HepG2 (cell line): ENCODE results near the gene RNASE4. TPM values are rescaled to one million over a fixed set of nuclear protein-coding genes. Genes with fewer than 3 reads are reported as not detected.

Experiments
- ATAC-seq: fragments of 200-7000 bp; cut with Tn5 transposase; 3 replicates; pipeline ENCODE4 v1.9.1; 2020; ENCODE audit warnings: mild to moderate bottlenecking, moderate library complexity
- BruUV-seq: library from RNA; stranded (reverse); fragments of 400-500 nt; replicated peaks from 2 replicates; lab custom pipeline; 2021; lab: Mats Ljungman, UMichigan
- CTCF ChIA-PET: fragments of 300-600 bp; formaldehyde crosslinking; extraction: SDS; loops from one replicate; lab custom pipeline; 2021; ENCODE audit warnings: low total read pairs, inconsistent platforms, low intra/inter-chr PET ratio; lab: Yijun Ruan, JAX
- POLR2A ChIA-PET: fragments of 350-600 bp; sonication (Branson Sonifier 250); formaldehyde crosslinking; loops from one replicate; lab custom pipeline; 2020; ENCODE audit warnings: antibody characterized with exemption, inconsistent platforms; lab: Yijun Ruan, JAX
- DNase-seq: peaks from one replicate; pipeline ENCODE4 v3.0.0-alpha.2; 2015; ENCODE audit warnings: low spot score
- FAIRE-seq: peaks from 3 replicates; lab custom pipeline; 2011; peaks lifted over from hg19 to GRCh38; lab: Jason Lieb, UNC
- H2AFZ ChIP-seq: one replicate; pipeline ENCODE4 v1.6.1; 2011; ENCODE audit warnings: low read length, inconsistent platforms
- H3K27ac ChIP-seq: fragments of 300-600 bp; 3 replicates; pipeline ENCODE4 v1.8.0; 2011; ENCODE audit warnings: mixed run types, mild to moderate bottlenecking, mixed read lengths, low read length, inconsistent platforms; ENCODE audit not compliant: insufficient read depth; ENCODE audit errors: extremely low read length
- H3K27me3 ChIP-seq, 2 experiments: fragments of 200-600 bp in 1 of 2; 2 replicates in 1 of 2; 3 replicates in 1 of 2; pipeline versions ENCODE4 v1.6.0 to v1.8.0; 2011; ENCODE audit warnings: low read length in 2 of 2, mild to moderate bottlenecking in 2 of 2, moderate library complexity in 2 of 2, inconsistent platforms in 1 of 2; ENCODE audit not compliant: insufficient read depth in 2 of 2, control insufficient read depth in 1 of 2
- H3K36me3 ChIP-seq, 2 experiments: fragments of 200-600 bp in 1 of 2; replicated peaks in 1 of 2; 2 replicates in 1 of 2; 3 replicates in 1 of 2; pipeline versions ENCODE4 v1.5.1 to v1.8.0; 2011; ENCODE audit warnings: low read length in 2 of 2, inconsistent platforms in 1 of 2; ENCODE audit not compliant: insufficient read depth in 2 of 2, control insufficient read depth in 1 of 2
- H3K4me1 ChIP-seq: 2 replicates; pipeline ENCODE4 v1.5.1; 2012; ENCODE audit warnings: low read length, inconsistent platforms; ENCODE audit not compliant: insufficient read depth
- H3K4me2 ChIP-seq: 2 replicates; pipeline ENCODE4 v1.6.0; 2011; ENCODE audit warnings: low read depth, low read length, inconsistent platforms
- H3K4me3 ChIP-seq, 3 experiments: fragments of 200-600 bp in 1 of 3; sonication (generic), shearing (Covaris generic) in 1 of 3; replicated peaks in 1 of 3; 2 replicates each; pipeline ENCODE4 v1.5.1; 2011 to 2016; ENCODE audit warnings: low read length in 3 of 3, inconsistent platforms in 2 of 3, low read depth in 2 of 3, mild to moderate bottlenecking in 2 of 3, control low read depth in 1 of 3, mixed read lengths in 1 of 3; ENCODE audit not compliant: insufficient read depth in 1 of 3
- H3K79me2 ChIP-seq: one replicate; pipeline ENCODE4 v1.6.1; 2011; ENCODE audit warnings: low read length, inconsistent platforms; ENCODE audit not compliant: insufficient read depth
- H3K9ac ChIP-seq: 2 replicates; pipeline ENCODE4 v1.6.0; 2011; ENCODE audit warnings: mild to moderate bottlenecking, low read depth, low read length, inconsistent platforms; ENCODE audit not compliant: insufficient read depth
- H3K9me3 ChIP-seq: 2 replicates; pipeline ENCODE4 v1.5.1; 2012; ENCODE audit warnings: mild to moderate bottlenecking, low read length
- H4K20me1 ChIP-seq: 2 replicates; pipeline ENCODE4 v1.6.0; 2011; ENCODE audit warnings: inconsistent platforms, mild to moderate bottlenecking, low read length, moderate library complexity; ENCODE audit not compliant: insufficient read depth
- CEBPB ChIP-seq: IDR thresholded peaks from 2 replicates; pipeline ENCODE4 v1.6.1; 2011; ENCODE audit warnings: low read depth, low read length, improper control_type of control experiment, borderline replicate concordance
- GTF3A ChIP-seq: sonication (generic); formaldehyde crosslinking; conservative IDR thresholded peaks from 2 replicates; pipeline ENCODE4 v1.4.0; 2020; ENCODE audit warnings: mild to moderate bottlenecking, missing genetic modification reagents
- SALL2 ChIP-seq: sonication (generic); formaldehyde crosslinking; IDR thresholded peaks from 2 replicates; pipeline ENCODE4 v1.8.1; 2023; ENCODE audit warnings: mild to moderate bottlenecking, missing genetic modification reagents, inconsistent platforms
- ZNF10 ChIP-seq: sonication (generic); formaldehyde crosslinking; IDR thresholded peaks from 2 replicates; pipeline ENCODE4 v1.4.0; 2020; ENCODE audit warnings: mild to moderate bottlenecking, low read depth, missing genetic modification reagents, borderline replicate concordance
- ZNF329 ChIP-seq: sonication (generic); formaldehyde crosslinking; IDR thresholded peaks from 2 replicates; pipeline ENCODE4 v1.9.0; 2021; ENCODE audit warnings: low read depth, mild to moderate bottlenecking, missing genetic modification reagents
- ZNF468 ChIP-seq: sonication (generic); formaldehyde crosslinking; IDR thresholded peaks from 2 replicates; pipeline ENCODE4 v1.8.0; 2022; ENCODE audit warnings: mild to moderate bottlenecking, moderate library complexity, missing genetic modification reagents
- ZNF546 ChIP-seq: sonication (generic); formaldehyde crosslinking; conservative IDR thresholded peaks from 2 replicates; pipeline ENCODE4 v1.8.1; 2023; ENCODE audit warnings: mild to moderate bottlenecking, missing genetic modification reagents
- ZNF564 ChIP-seq: sonication (generic); formaldehyde crosslinking; IDR thresholded peaks from 2 replicates; pipeline ENCODE4 v1.8.1; 2023; ENCODE audit warnings: mild to moderate bottlenecking, missing genetic modification reagents
- WGBS: methylation state at CpG from one replicate; pipeline ENCODE4 v1.1.6; 2017; ENCODE audit warnings: low lambda C conversion rate; 5-methylcytosine and 5-hydroxymethylcytosine counted together
- in situ Hi-C: cut with HindIII; loops from 2 replicates; pipeline ENCODE4 v1.10.0; 2017; ENCODE audit warnings: low pct_unique_long_range_greater_than_20kb; ENCODE audit not compliant: extremely low pct_ligation_motif_present
- intact Hi-C: fragments of 100-400 bp; cut with micrococcal nuclease; formaldehyde crosslinking; loops from one replicate; pipeline ENCODE4 v1.10.0; 2022; ENCODE audit not compliant: unreplicated experiment
- polyA plus RNA-seq, 8 experiments: library from polyadenylated mRNA; depleted of rRNA in 3 of 8; stranded (reverse) in 7 of 8; unstranded in 1 of 8; fragments of >200 nt; fragmentation: Illumina TruSeq in 4 of 8; extraction: Trizol in 4 of 8; gene quantifications; 2 replicates each; pipeline versions ENCODE4 v1.2.1 to v1.2.3, GENCODE V29; 2011 to 2016; ENCODE audit warnings: low read depth in 4 of 8, missing spikeins in 1 of 8, mixed read lengths in 1 of 8; ENCODE audit not compliant: insufficient read depth in 1 of 8
- total RNA-seq, 5 experiments: library from RNA; depleted of rRNA; stranded (reverse); fragments of >200 nt; fragmentation: Illumina TruSeq; extraction: Trizol; gene quantifications; 2 replicates each; pipeline ENCODE4 v1.2.3, GENCODE V29; 2016; ENCODE audit warnings: low read depth in 1 of 5
- TF ChIP-seq, protein P1 (sequence below): sonication (generic); formaldehyde crosslinking; IDR thresholded peaks from 2 replicates; pipeline ENCODE4 v1.5.1; 2020; ENCODE audit warnings: mild to moderate bottlenecking, missing genetic modification reagents, borderline replicate concordance
- TF ChIP-seq, protein P2 (sequence below): sonication (generic); formaldehyde crosslinking; IDR thresholded peaks from 2 replicates; pipeline ENCODE4 v1.4.0; 2020; ENCODE audit warnings: missing genetic modification reagents, mild to moderate bottlenecking, borderline replicate concordance
- TF ChIP-seq, protein P3 (sequence below), 2 experiments: sonication (generic) in 1 of 2; formaldehyde crosslinking in 1 of 2; IDR thresholded peaks; 2 replicates each; pipeline versions ENCODE4 v1.4.0 to v1.6.1; 2018 to 2020; ENCODE audit warnings: missing genetic modification reagents in 2 of 2, borderline replicate concordance in 1 of 2, low read depth in 1 of 2, mild to moderate bottlenecking in 1 of 2, missing biosample characterization in 1 of 2

The RNASE4 gene
- total and polyA plus RNA-seq, 2 of the 13 experiments (the other 11 are each of a cell fraction or from before 2014, with no cell fraction given): 109 to 983 TPM

DNA sequence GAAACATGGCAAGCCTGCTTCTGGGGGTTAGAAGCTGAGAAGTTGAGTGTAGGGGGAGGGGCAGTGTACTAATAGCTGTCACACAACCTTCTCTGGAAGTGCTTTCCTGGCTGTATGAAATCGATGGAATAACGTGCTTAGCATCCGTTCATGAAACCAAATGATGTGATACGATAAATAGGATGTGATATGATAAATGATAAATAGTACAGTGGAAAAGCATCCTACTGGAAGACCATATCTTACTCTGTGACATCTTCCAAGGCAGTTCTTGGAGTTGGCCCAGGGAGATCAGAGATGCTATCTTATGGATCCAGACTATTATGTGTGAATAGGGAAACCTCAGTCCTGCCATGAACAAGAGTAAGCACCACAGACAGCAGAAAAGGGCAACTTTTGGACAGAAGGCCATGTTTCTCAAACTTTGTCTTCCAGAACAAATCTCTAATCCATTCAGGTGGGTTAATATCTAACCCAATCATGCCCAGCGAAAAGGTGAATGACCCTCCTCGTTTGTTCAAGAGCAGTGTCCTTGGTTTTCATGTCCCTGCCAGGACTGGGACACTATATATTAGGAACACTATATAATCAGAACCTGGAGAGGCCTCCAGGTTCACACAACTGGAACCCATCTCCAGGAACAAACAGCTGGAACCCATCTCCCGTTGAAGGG, 3.9 kb downstream of the RNASE4 start, which contains the start of gene ANG:
Gene ANG (plus strand): TSS at position 598 of the 673 bp plus-strand sequence. CDS start 4,801 bp downstream, outside the sequence.
- Histone ChIP-seq H3K9ac (peak within 1 kb of the TSS; percentile 95), H3K4me1 (peaks cover 45% of the 10 kb centered on the region)
- in situ Hi-C loops: loop anchor here (10.0 kb wide), 1 partner anchor 364 kb away; no protein-coding TSS in a partner anchor
- TF ChIP-seq GTF3A (CRISPR knock-in tag) (no peak), ZNF329 (CRISPR knock-in tag) (no peak), SALL2 (no peak), ZNF564 (CRISPR knock-in tag) (0 out of 2 replicates have a peak, but pooled peaks have one; percentile 24), ZNF10 (CRISPR knock-in tag) (no peak), ZNF546 (CRISPR knock-in tag) (no peak), ZNF468 (CRISPR knock-in tag) (no peak), CEBPB (no peak)
- TF ChIP-seq, protein P1, sequence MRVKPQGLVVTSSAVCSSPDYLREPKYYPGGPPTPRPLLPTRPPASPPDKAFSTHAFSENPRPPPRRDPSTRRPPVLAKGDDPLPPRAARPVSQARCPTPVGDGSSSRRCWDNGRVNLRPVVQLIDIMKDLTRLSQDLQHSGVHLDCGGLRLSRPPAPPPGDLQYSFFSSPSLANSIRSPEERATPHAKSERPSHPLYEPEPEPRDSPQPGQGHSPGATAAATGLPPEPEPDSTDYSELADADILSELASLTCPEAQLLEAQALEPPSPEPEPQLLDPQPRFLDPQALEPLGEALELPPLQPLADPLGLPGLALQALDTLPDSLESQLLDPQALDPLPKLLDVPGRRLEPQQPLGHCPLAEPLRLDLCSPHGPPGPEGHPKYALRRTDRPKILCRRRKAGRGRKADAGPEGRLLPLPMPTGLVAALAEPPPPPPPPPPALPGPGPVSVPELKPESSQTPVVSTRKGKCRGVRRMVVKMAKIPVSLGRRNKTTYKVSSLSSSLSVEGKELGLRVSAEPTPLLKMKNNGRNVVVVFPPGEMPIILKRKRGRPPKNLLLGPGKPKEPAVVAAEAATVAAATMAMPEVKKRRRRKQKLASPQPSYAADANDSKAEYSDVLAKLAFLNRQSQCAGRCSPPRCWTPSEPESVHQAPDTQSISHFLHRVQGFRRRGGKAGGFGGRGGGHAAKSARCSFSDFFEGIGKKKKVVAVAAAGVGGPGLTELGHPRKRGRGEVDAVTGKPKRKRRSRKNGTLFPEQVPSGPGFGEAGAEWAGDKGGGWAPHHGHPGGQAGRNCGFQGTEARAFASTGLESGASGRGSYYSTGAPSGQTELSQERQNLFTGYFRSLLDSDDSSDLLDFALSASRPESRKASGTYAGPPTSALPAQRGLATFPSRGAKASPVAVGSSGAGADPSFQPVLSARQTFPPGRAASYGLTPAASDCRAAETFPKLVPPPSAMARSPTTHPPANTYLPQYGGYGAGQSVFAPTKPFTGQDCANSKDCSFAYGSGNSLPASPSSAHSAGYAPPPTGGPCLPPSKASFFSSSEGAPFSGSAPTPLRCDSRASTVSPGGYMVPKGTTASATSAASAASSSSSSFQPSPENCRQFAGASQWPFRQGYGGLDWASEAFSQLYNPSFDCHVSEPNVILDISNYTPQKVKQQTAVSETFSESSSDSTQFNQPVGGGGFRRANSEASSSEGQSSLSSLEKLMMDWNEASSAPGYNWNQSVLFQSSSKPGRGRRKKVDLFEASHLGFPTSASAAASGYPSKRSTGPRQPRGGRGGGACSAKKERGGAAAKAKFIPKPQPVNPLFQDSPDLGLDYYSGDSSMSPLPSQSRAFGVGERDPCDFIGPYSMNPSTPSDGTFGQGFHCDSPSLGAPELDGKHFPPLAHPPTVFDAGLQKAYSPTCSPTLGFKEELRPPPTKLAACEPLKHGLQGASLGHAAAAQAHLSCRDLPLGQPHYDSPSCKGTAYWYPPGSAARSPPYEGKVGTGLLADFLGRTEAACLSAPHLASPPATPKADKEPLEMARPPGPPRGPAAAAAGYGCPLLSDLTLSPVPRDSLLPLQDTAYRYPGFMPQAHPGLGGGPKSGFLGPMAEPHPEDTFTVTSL (CRISPR knock-in tag): no peak; the same call in 1 of the 2 replicates
- TF ChIP-seq, protein P2, sequence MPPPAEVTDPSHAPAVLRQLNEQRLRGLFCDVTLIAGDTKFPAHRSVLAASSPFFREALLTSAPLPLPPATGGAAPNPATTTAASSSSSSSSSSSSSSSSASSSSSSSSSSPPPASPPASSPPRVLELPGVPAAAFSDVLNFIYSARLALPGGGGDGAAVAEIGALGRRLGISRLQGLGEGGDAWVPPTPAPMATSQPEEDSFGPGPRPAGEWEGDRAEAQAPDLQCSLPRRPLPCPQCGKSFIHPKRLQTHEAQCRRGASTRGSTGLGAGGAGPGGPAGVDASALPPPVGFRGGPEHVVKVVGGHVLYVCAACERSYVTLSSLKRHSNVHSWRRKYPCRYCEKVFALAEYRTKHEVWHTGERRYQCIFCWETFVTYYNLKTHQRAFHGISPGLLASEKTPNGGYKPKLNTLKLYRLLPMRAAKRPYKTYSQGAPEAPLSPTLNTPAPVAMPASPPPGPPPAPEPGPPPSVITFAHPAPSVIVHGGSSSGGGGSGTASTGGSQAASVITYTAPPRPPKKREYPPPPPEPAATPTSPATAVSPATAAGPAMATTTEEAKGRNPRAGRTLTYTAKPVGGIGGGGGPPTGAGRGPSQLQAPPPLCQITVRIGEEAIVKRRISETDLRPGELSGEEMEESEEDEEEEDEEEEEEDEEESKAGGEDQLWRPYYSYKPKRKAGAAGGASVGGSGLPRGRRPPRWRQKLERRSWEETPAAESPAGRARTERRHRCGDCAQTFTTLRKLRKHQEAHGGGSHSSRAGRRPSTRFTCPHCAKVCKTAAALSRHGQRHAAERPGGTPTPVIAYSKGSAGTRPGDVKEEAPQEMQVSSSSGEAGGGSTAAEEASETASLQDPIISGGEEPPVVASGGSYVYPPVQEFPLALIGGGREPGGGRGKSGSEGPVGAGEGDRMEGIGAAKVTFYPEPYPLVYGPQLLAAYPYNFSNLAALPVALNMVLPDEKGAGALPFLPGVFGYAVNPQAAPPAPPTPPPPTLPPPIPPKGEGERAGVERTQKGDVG (CRISPR knock-in tag): no peak; the same call in 1 of the 2 replicates
- TF ChIP-seq, protein P3, sequence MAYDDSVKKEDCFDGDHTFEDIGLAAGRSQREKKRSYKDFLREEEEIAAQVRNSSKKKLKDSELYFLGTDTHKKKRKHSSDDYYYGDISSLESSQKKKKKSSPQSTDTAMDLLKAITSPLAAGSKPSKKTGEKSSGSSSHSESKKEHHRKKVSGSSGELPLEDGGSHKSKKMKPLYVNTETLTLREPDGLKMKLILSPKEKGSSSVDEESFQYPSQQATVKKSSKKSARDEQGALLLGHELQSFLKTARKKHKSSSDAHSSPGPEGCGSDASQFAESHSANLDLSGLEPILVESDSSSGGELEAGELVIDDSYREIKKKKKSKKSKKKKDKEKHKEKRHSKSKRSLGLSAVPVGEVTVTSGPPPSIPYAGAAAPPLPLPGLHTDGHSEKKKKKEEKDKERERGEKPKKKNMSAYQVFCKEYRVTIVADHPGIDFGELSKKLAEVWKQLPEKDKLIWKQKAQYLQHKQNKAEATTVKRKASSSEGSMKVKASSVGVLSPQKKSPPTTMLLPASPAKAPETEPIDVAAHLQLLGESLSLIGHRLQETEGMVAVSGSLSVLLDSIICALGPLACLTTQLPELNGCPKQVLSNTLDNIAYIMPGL (CRISPR knock-in tag; IDR thresholded peaks at IDR 0.05; ENCODE audit: borderline replicate concordance in 1 of 2, low read depth in 1 of 2): peak; percentile 46 to 51; a peak in 3 of 4 replicates

More for the DNA sequence above, 3.9 kb downstream of the RNASE4 start, which contains the start of gene ANG:
- peak within 1 kb of the TSS; percentile 83 to 89 (median 89) for H3K4me3 ChIP-seq
- peaks cover 76% of the 10 kb centered on the region for H3K79me2 ChIP-seq
- H3K4me2 ChIP-seq: peak within 1 kb of the TSS; percentile 96
- H2AFZ ChIP-seq: no peak within 1 kb of the TSS
- FAIRE-seq (peak; percentile 52), DNase-seq (peak; percentile 58), ATAC-seq (no peak)
- no peaks in the 10 kb centered on the region for H3K9me3 ChIP-seq
- intact Hi-C loops: loop anchor here (5.0 kb wide), 1 partner anchor 271 kb away; no protein-coding TSS in a partner anchor
- H3K36me3 ChIP-seq: peaks cover 4 to 19% of the 10 kb centered on the region in 2 experiments
- WGBS: 30% methylated on average over 7 of the region's 7 CpGs
- peaks cover 36% of the 10 kb centered on the region for H4K20me1 ChIP-seq
- CTCF ChIA-PET: interaction anchor here (0.9 to 1.2 kb wide), 2 partner anchors 23 to 25 kb away, joined by 4 to 5 read pairs; no protein-coding TSS in a partner anchor
- POLR2A ChIA-PET: interaction anchor here (0.6 to 8.9 kb wide), 24 partner anchors 7 to 415 kb away, joined by 3 to 105 read pairs (median 6); partner anchors contain the start of genes APEX1, OSGEP, PARP2 and PIP4P1
- peaks cover 0 to 5% of the 10 kb centered on the region in 2 experiments; a peak in 1 of 5 replicates for H3K27me3 ChIP-seq
- peak within 1 kb of the TSS; percentile 97 for H3K27ac ChIP-seq
- no TSS peak for BruUV-seq
